ENCODE results near the gene BCKDHA. TPM values are rescaled to one million over a fixed set of nuclear protein-coding genes. Genes with fewer than 3 reads are reported as not detected.

The BCKDHA gene
- total RNA-seq, 4 donors from 2014 or later, result 18.2 to 36.7 (median 21.6) TPM

- TF ChIP-seq POLR2A (IDR thresholded peaks at IDR 0.05), result no peak
- TF ChIP-seq, protein P1, sequence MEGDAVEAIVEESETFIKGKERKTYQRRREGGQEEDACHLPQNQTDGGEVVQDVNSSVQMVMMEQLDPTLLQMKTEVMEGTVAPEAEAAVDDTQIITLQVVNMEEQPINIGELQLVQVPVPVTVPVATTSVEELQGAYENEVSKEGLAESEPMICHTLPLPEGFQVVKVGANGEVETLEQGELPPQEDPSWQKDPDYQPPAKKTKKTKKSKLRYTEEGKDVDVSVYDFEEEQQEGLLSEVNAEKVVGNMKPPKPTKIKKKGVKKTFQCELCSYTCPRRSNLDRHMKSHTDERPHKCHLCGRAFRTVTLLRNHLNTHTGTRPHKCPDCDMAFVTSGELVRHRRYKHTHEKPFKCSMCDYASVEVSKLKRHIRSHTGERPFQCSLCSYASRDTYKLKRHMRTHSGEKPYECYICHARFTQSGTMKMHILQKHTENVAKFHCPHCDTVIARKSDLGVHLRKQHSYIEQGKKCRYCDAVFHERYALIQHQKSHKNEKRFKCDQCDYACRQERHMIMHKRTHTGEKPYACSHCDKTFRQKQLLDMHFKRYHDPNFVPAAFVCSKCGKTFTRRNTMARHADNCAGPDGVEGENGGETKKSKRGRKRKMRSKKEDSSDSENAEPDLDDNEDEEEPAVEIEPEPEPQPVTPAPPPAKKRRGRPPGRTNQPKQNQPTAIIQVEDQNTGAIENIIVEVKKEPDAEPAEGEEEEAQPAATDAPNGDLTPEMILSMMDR (IDR thresholded peaks at IDR 0.05), result no peak
- intact Hi-C loops (cut with DNase I; ENCODE audit: low total_unique reads), result no loop called here
- Histone ChIP-seq H3K36me3 (no peaks in the 10 kb centered on the region), H3K27me3 (no peaks in the 10 kb centered on the region), H3K9me3 (no peaks in the 10 kb centered on the region), H3K27ac (no peak overlapping the region), H3K4me3 (no peak overlapping the region), H3K4me1 (peaks cover 4 to 9% of the 10 kb centered on the region in 2 donors)
- no peak for DNase-seq
Measured at GRCh38 chr19:41425174-41426115, 27.8 kb downstream of the BCKDHA start.

DNA sequence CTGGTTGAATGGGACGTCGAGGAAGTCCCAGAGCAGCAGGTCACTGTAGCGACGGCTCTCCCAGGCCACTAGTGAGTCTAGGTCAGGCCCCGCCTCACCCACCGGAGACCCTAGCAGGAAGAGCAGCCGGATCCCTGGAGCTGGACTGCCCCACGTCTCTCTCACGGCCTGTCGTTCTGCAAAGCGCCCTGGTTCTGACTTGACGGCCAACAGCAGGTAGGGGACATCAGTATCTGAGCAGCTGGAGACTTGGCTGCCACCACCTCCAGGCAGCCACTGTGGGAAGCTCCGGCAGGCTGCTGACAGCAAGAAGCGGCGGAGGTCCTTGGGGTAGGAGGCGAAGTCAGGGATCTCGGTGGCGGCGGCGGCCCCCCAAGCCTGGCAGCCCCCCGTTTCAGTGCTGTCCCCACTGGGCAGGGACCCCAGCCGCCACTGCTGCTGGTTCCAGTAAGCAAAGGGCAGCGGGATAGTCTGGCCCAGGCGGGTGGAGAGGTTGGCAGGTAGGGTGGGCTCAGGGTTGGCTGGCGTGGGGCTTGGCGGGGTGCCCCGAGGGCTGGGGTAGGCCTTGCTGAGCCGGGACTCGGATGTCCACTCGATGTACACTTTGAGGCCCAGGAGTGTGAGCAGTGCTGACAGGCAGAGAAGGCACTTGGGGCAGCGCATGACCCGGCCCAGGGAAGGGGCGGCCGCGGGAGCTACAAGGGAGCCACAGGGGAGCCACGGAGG, 28.7 kb downstream of the BCKDHA start:
- Histone ChIP-seq H3K36me3 (no peaks in the 10 kb centered on the region), H3K27ac (peak overlapping the region; percentile 86 to 87), H3K9me3 (no peaks in the 10 kb centered on the region), H3K27me3 (no peaks in the 10 kb centered on the region), H3K4me1 (peaks cover 4 to 9% of the 10 kb centered on the region in 2 donors), H3K4me3 (peak overlapping the region; percentile 42 to 44)
- no peak for DNase-seq
- TF ChIP-seq, protein P1 (IDR thresholded peaks at IDR 0.05), result no peak
- TF ChIP-seq POLR2A (IDR thresholded peaks at IDR 0.05), result no peak
- intact Hi-C loops (cut with DNase I; ENCODE audit: low total_unique reads), result no loop called here

DNA sequence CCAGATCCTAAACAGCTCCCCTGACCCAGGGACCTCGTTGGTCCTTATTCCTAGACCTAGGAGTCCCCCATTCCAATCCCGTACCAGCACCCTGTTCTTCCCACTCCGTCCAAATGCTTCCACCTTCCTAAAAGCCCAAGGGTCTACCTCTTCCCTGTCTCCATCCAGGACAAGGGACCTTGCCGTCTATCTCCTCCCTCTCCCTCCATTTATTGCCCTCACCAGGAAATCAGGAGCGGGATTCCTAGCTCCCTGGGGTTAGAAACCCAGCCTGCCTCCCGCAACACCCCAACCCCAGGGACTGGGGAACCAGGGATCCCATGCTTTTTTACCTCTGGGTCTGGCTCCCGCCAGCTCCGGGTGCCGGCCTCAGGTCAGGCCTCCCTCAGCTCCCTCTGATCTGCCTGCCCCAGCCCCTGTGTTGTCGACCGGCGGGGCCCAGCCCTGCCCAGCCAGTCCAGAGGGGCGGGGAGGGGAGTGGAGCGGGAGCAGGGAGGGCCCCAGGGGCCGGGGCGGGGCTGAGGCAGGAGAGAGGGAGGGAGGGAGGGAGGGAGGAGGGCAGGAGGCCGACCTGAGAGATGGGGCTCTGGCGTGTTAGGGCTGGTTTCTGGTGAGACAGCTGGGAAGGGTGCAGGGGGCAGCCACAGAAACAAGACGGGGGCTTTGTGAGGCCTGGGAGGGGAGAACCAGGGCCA, 29.5 kb downstream of the BCKDHA start, which contains the start of gene B3GNT8:
B3GNT8 (minus strand) TSS at position 423 of the 695 bp plus-strand sequence. CDS start 596 bp downstream, outside the sequence.
- Histone ChIP-seq H3K27me3 (no peaks in the 10 kb centered on the region), H3K4me1 (peaks cover 4 to 9% of the 10 kb centered on the region in 2 donors), H3K4me3 (peak within 1 kb of the TSS; percentile 42 to 44), H3K27ac (peak within 1 kb of the TSS; percentile 86 to 87), H3K9me3 (no peaks in the 10 kb centered on the region), H3K36me3 (no peaks in the 10 kb centered on the region)
- peak; percentile 79 to 84 for DNase-seq
- intact Hi-C loops (cut with DNase I; ENCODE audit: low total_unique reads), result no loop called here
- TF ChIP-seq, protein P1 (IDR thresholded peaks at IDR 0.05), result no peak
- TF ChIP-seq POLR2A (IDR thresholded peaks at IDR 0.05), result peak in 1 of 2 donors; percentile 44

DNA sequence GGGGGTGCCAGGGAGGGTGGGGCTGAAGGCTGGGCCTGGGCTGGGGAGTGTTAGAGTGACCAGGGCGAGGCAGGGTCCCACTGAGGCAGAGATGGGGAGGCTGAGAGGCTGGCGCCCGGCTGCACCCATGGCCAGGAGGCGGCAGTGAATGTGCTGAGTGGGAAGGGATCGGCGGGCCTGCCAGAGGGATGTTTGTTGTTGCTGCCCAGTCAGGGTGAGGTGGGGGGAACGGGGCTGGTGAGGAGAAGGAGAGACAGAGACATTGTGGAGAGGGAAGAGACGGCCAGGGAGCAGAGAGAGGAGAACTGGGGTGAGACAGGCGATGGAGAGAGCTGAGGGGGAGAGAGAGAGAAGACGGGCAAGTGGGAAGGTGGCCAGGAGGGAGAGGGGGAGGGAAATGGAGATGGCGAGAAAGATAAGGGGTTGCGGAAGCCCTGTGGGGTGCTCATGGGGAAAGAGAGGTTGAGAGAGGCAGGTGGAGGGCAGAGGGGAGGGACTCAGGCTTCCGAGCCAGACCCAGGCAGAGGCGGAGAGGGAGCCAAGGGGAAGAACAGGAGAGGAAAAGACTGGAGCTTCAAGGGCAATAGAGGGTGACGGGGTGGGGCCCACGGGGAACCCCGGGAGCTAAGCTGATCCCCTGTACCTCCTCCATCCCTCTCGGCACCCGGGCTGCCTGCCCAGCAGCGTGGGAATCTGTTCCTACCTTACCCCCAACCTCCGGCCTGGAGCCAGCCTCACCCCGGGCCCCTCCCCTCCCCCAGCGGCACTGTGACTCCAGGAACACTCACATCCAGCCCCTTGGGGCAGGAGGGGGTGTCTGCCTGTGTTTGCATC, 30.2 kb downstream of the BCKDHA start:
- Histone ChIP-seq H3K9me3 (no peaks in the 10 kb centered on the region), H3K4me3 (peak overlapping the region; percentile 42 to 44), H3K27ac (peak overlapping the region; percentile 86 to 87), H3K27me3 (no peaks in the 10 kb centered on the region), H3K36me3 (no peaks in the 10 kb centered on the region), H3K4me1 (peaks cover 4 to 9% of the 10 kb centered on the region in 2 donors)
- intact Hi-C loops (cut with DNase I; ENCODE audit: low total_unique reads), result no loop called here
- peak; percentile 32 to 54 for DNase-seq
- TF ChIP-seq POLR2A (IDR thresholded peaks at IDR 0.05), result no peak
- TF ChIP-seq, protein P1 (IDR thresholded peaks at IDR 0.05), result no peak
